HG02798 (cell line): ENCODE results near the gene SHTN1.
A peak's percentile ranks its signal among the peaks of the same experiment; 100 is the strongest.

ENCODE experiments used
- ATAC-seq: cut with Tn5 transposase; IDR thresholded peaks from one replicate; pipeline ENCODE4 v1.9.1; 2021; ENCODE audit warnings: mild to moderate bottlenecking; ENCODE audit not compliant: unreplicated experiment, poor library complexity

Gene SHTN1

DNA sequence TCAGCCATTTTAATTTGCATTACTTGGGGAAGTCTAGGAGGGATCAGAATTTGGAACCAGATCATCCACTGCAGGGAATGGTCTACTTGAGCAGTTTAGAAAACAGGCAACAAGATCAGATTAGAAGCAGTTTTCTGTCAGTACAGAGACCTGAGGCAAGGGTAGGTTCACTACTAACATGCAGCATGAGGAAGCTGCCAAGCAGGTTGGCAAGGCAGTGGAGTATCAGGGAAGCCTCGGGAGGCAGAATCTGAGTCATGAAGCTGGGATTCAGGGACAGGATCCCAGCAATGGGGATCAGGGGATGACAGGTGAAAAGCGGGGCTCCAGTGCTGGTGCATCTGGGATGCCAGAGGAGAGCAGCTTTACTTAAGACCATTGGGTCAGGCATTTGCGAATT is 127.6 kb downstream of the SHTN1 start:
- ATAC-seq, result no peak

DNA sequence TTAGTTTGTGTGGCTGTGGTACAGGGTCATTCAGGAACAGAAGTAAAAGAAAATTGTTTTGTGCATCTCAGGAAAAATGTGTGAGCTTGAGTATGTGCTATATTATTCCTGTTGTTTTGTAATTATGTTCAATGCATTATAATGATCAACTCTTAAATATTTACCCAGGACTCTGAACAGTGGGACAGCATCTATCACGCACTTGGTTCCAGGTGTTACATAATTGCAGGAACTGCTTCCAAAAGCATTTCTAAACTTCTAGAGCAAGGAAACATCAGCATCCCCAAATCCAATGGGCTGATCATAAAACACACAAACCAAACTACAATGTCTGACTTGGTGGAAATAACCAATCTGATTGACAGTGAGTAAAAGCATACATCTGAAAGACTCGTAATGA is 129.1 kb downstream of the SHTN1 start:
- ATAC-seq, result no peak

DNA sequence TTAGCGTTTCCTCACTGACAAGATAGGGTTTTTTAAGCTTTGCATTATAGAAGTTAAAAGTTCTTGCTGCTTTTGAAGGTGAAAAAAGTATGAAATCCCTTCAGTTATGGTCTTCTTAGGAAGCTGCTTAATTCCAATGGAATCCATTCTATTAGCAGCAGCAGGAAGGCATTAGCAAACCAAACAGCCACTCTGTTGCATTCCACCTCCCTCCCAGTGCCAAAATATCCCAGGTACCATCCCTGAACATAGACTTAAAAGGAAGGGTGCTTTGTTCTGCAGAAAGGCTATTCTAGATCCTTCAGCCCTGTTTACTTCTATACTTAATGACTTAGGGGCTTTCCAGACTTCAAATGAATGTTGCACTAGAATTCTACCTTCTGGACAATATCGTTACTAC is 131.9 kb downstream of the SHTN1 start:
- no peak for ATAC-seq

DNA sequence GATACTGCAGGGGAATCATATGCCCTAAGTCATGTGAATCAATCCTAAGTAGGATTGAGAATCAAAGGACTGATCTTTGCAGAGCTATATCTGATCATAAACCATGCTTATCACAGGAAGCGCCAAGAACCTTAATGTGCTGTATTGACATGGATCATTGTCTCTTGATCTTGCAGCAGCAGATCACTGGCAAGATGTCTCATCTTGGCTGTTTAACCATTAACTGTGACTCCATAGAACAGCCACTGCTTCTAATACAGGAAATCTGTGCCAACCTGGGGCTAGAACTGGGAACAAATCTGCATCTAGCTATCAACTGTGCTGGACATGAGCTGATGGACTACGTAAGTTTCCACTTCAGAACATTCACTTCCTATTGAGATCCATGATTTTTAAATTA is 134.0 kb downstream of the SHTN1 start:
- no peak for ATAC-seq

DNA sequence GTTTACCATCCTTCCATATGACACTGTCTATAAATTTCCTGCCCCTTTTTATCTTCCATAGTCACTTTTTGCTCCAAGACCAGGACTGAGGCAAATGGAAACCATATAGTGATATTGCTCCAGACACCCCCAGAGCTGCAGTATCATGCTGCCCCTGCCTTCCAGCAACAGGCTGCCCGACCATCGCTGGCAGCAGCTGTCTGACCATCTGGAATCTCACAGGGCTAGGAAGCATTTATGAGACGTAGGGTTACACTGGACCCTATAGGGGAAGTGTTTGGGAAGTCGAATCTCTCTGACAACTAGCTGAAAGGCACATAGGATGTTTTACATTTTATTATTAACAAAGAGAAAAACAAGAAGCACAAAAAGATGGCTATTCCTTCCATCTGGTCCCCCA is 136.3 kb downstream of the SHTN1 start:
- no peak for ATAC-seq

DNA sequence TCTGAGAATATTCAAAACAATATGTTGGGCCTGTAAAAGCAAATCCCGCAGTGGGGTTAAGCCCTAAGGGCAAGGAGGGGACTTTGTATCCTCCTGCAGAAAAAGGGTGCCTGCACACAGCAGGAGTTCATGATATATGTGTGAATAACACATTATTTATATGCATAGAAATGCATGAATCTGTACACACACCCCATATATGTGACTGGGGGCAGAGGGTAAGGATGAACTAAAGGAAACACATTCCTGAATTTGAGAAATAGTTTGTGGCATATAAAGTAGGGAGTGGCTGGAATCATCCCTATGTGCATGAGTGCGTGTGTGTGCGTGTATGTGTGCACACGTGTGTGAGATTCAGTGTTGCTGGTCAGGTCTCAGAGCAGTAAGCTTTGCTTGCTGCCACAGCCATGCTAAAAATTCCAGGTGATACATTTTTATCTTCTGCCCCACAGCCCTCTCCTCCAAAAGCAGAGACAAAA is 136.8 kb downstream of the SHTN1 start:
- no peak for ATAC-seq

DNA sequence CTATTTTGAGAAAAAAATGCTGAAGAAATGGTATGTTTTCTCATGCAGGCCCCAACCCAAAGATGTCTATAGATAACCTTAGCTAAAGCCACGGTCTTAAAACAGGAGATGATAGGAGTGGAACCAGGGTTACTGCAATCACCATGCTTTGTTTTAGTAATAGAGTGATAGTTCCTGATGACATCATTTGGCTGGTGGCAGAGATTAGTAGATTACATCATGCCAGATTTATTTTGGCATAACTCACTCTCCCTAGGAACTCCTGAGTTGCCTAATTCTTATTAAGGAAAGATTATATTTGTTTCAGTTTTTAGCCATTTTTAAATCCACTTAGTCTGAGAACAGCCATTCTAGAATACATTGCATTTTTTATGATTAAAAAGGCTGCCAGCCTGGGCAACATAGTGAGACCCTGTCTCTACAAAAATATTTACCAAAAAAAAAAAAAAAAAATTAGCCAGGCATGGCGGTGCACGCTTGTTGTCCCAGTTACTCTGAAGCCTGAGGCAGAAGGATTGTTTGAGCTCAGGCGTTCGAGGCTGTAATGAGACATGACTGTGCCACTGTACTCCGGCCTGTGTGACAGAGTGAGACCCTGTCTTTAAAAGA is 137.9 kb downstream of the SHTN1 start:
- ATAC-seq, result no peak

DNA sequence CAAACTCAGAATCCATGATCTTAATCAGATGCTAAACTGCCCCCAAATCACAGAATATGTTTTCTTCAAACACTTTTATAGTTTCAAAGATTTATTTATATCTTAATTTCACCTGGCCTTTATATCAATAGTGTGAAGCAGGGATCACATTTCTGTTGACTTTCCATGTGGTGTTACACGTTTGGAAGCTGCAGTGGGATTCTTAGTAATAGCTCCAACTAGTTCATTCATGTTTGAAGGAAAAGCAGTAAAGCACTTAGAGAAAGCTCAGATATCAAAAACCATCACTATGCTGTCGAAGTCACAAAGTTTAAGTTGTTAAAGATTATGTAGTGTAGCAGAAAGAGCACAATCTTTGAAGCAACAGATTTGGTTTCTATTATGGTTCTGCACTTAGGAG is 138.9 kb downstream of the SHTN1 start:
- ATAC-seq, result no peak

DNA sequence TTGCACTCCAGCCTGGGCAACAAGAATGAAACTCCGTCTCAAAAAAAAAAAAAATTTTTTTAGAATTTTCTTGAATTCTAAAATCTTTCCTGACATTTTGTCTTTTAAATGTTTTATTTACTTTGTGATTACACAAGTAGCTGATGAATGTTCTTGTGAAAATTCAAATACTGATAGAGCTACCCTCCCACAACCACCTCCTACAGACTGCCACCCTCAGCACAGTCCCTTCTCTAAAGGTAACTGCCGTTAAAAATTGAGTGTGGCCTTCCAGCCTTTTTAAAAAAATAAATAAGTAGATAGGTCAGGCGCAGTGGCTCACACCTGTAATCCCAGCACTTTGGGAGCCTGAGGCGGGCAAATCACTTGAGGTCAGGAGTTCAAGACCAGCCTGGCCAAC is 140.6 kb downstream of the SHTN1 start:
- no peak for ATAC-seq

DNA sequence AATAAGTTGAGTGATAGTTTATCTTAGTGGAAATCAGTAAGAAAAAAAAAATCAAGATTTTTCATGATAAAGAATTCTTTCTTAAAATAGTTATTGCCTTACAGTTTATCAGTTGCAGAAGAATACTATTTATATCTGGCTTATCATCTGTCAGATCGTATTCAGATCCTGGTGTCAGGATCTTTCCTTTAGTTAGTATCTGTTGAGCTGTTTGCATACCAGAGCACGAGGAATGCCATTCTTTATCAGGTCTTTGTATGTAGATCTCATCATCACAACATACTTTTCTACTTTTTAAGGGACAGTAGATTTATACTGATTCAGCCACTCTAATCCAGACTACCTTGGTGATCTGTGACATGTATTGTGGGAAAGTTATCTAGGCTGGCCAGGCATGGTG is 143.2 kb downstream of the SHTN1 start:
- no peak for ATAC-seq

DNA sequence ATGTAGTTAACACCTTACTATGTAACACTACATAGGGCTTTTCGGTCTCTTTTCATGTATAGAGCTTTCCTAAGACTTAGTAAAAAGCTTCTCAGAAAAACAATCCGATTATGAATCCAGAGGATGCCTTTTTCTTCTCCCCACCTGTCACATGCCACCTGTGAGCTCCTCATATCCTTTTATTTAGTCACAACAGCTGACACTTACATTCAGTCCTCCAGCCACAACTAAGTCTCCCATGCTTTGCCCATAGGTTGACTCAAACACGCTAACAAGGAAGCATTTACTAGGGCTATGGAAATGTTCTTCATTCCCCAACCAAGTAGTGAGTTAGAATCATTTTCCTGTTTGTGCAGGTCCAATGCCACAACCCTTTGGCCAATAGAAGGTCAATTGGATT is 147.8 kb downstream of the SHTN1 start:
- no peak for ATAC-seq

DNA sequence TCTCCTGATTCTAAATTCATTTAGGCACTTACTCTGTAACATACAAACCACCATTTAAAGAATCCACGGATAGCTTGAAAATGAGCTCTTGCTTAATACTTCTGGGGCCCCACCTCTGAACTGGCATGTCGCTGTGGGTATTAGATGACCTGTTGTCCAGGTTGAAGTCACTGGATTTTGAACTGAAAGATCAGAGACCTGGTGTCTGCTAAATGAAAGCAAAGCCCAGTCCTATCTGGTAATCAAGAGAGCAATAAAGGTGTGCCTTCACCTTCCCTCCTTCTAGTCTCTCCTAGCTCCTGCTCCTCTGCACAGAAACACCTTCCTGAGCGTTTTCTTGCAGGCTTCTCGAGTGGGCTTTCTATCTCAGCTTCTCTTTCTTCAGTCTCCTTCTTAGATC is 151.3 kb downstream of the SHTN1 start:
- no peak for ATAC-seq

DNA sequence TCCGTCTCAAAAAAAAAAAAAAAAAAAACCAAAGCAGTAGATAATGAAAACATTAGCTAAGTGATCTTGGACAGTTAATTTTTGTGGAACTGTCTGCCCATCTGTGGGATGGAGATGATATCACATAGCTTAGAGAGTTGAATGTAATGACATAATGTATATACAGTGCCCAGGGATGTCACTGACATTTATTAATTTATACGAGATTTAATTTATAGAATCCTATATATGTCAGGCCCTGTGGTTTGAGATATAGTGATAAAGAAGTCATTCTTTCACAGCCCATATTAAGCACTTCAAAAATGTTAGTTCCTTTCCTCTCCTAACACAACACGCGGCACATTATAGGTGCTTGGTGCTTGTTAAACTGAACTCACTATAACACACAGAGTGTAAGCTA is 151.7 kb downstream of the SHTN1 start:
- ATAC-seq, result no peak

DNA sequence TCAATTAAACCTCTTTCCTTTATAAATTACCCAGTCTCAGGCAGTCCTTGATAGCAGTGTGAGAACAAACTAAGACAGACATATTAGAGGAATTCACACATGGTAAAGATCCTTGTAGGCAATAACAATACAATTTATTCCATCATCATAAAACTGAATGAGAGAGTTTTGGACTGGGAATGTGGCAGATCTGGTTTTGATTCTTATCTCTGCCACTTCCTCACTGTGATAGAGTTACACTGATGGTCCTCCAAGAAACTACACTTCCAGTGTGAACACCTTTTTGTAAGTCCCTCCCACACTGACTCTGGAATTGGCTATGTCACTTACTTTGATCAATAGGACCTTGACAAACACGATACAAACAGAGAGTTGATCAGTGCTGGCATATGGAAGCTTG is 152.7 kb downstream of the SHTN1 start:
- no peak for ATAC-seq

DNA sequence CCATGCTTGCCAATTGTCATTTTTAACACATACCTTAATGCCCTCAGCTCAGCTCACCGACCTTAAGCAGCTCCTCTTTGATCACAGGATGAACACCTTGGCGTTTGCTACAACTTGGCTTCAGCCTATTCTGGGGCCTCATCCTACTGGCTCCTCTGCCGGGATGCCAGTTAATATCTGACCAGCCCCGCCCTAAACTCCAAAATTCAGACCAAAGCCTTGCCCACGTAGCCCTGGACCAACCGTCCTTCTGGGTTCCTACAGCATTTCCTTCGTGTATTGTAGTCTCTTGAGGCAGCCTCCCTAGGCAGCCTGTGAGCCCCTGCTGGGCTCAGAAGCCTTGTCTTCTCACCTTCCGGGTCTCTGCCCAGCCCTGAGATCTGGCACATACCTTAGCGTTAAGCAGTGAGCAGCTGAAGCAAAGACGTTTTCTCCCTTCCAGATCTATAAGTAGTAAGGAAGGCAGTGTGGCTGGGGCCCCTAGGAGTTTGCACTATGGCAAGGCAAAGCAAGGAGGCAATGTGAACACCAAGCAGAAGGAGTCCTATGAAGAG is 154.9 kb downstream of the SHTN1 start:
- ATAC-seq, result no peak

DNA sequence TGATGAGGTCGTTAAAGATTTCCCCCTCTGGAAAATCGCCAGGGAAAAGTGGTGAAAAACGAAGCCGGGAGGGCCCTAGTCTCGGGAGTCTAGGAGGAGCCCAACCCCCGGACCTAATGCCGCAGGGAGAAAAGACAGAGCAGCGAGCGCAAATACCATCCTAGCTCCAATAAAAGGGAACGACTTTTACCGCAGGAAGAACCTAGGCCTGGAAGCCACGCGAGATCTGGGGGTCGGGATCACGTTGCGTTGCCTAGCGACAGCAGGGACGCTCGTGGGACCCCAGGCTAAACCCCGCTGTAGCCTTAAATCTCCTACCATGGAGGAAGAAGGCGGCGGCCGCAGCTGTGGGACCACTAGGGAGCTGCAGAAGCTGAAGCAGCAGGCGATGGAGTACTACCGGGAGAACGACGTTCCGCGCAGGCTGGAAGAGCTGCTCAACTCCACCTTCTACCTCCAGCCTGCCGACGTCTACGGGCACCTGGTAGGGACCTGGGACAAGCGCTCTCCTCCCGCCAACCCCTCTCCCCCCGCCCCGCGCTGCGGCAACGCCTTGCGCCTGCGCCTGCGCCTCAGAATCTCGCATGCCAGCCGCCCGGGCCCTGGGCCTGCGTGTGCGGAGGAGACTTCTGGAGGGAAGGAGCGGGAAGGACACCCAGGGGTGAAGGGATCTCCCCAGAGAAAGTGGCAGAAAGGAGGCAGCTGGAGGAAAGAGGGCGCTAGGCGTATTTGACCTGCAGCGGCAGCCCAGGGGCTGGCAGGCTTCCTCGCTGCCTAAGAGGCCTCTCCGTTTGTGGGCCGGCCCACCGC is 155.5 kb downstream of the SHTN1 start, which contains the start of gene ENO4:
TSS of gene ENO4 (plus strand) at position 252 of the 810 bp plus-strand sequence. CDS start at position 320, 68 bp downstream.
- ATAC-seq, result peak; percentile 62

DNA sequence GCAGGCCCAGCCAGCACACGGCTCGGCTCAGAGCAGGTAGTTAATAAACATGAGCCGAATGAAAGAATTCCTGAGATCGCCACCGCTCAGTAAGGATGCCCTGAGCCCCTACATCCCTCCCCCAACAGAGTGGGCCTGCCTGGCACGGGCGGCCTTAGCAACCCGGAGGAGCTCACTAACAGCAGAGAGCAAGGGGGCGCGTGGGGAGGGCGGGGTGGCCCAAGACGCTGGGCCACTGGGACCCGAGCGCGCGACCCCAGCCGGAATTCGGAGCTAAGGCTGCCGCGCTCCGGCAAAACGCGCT is 156.1 kb downstream of the SHTN1 start:
- no peak for ATAC-seq

DNA sequence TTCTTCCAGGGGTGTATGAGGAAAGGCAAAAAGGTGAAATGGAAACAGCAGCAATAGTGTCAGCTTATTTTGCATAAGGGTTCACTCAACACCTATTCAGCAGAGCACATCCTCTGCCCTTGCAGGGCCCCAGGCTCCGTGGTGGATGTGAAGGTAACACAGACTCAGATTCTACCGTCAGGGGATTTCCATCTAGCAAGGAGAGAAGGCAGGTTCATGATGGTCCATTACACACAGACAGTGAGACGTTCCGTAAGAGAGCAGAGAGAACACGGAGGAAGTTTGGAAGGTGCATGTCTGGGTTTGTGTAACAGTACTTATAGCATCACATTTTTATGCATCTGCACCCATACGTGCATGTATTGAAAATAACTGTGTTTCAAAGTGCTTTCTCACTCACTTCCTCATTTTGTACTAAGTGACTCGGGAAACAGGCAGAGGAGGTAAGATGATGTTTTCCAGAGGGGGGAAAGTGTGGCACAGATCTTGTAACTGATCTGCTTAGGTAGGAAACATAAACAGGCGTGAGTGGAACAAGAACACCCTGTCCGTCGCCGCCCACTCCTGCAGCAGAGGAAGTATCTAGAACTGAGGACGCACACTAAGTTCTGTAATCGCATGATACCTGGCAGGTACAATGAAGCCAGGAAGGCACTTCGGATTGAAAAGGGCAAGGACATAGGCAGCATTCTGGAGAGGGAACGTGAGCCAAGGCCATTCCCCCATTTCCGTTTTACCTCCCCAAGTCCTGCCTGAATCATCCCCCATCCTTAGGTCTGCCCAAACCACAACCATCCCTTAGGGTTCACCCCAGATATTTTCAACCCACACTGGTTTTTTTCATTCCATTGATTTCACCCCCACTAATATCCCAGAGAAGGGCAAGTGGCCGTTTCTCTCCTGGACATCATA is 156.7 kb downstream of the SHTN1 start:
- peak; percentile 79 for ATAC-seq

DNA sequence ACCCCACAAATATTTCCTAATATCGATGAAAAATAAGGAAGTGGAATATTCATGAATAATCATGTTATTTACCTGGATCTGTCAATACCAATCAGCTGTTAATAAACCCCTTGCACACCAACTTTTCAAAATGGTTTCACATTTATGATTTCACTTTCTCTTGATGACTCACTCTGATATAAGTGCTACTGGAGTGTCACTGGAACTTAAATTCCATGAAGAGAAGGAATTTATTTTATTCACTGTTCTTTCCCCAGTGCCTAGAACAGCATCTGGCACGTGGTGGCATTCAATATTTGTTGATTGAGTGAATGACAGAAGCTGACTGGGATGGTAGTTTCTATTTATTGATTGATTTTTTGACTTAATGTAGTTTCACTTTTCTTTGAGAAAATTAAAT is 159.2 kb downstream of the SHTN1 start:
- no peak for ATAC-seq

DNA sequence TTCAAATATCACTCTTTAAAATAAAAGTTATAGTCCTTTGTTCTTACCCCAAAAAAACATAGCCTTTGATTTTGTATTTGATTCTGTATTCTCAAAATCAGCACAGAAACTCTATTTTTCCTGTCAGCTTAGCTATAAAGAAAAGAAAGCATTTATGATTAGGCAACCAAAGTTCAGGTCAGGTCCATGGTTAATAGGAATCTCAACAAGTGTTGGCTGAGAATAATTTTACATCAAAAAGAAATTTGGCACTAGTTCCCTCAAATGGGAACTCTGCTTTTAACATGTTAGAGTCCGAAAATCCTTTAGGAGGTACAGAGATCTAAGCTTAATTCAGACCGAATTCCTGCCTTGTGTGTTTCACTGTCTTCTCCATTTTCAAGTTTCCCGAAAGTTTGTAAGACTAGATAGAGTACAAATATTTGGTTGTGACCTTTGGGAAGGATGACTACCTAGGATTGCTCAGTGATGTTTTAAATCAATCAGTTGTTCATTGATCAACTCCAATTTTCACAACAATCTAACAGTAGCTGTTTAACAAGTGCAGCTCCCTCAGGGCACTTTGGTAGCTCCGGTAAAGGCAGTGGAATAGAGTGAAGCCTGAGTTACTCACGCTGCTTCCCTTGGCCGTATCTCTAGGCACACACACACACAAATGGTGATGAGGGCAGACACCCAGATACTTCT is 164.5 kb downstream of the SHTN1 start:
- ATAC-seq, result no peak
